ENCODE data around the gene AQP5. TPM values are rescaled to one million over a fixed set of nuclear protein-coding genes. Genes with fewer than 3 reads are reported as not detected.

The AQP5 gene
- total RNA-seq, 1 experiment from 2014 or later: 0.31 TPM

- Histone ChIP-seq H3K27ac (no peak overlapping the region), H3K27me3 (ENCODE audit: insufficient read depth, low read depth) (no peaks in the 10 kb centered on the region), H3K79me2 (ENCODE audit: low read depth) (no peaks in the 10 kb centered on the region), H3K36me3 (ENCODE audit: low read depth) (no peaks in the 10 kb centered on the region), H2AFZ (no peak overlapping the region; the same call in none of the 2 replicates), H3K9me2 (ENCODE audit: insufficient read depth) (no peaks in the 10 kb centered on the region), H3K9me3 (ENCODE audit: insufficient read depth, low read depth) (no peaks in the 10 kb centered on the region), H3K4me1 (replicated peaks; ENCODE audit: insufficient read depth) (peaks cover 29% of the 10 kb centered on the region), H3K4me3 (no peak overlapping the region), H3K4me2 (peak overlapping the region; percentile 59), H3F3A (ENCODE audit: insufficient read depth, low read depth) (peaks cover 17% of the 10 kb centered on the region; the same call in 1 of the 2 replicates), H4K20me1 (ENCODE audit: insufficient read depth) (no peaks in the 10 kb centered on the region)
- TF ChIP-seq EZH2 (IDR thresholded peaks at IDR 0.05; ENCODE audit: low read depth) (no peak), CTCF (conservative IDR thresholded peaks at IDR 0.05) (no peak)
- POLR2A ChIA-PET (ENCODE audit: unreplicated experiment): no interaction called here
- intact Hi-C loops (cut with micrococcal nuclease; ENCODE audit: unreplicated experiment): no loop called here
- CTCF ChIA-PET: interaction anchor here (0.5 kb wide), 1 partner anchor 225 kb away, joined by 11 read pairs; no protein-coding TSS in a partner anchor
- no TSS peak for BruUV-seq (replicated peaks)
- peak; percentile 51 to 64 for DNase-seq
These were observed 18.6 kb upstream of the AQP5 start for GRCh38 chr12:49942921-49943624.

DNA sequence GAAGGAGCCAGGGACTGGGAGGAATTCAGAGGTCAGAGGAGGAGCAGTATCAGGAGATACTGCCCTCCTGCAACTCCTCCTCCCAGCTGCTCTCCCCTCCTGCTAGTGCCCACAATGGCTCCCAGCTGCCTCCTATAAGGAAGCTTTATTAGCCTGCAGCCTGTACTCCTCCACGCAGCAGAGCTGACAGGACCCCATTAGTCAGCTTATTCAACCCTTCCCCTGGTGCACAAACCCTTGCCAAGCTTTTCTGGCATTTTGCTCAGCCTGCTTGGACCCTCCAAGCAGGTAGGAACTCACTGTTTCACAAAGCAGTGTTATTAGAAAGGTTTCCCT lies 18.1 kb upstream of the AQP5 start:
- no peak for DNase-seq
- Histone ChIP-seq H3K79me2 (ENCODE audit: low read depth) (no peaks in the 10 kb centered on the region), H3K4me1 (replicated peaks; ENCODE audit: insufficient read depth) (peaks cover 29% of the 10 kb centered on the region), H3K9me3 (ENCODE audit: insufficient read depth, low read depth) (no peaks in the 10 kb centered on the region), H3F3A (ENCODE audit: insufficient read depth, low read depth) (peaks cover 17% of the 10 kb centered on the region; the same call in 1 of the 2 replicates), H3K9me2 (ENCODE audit: insufficient read depth) (no peaks in the 10 kb centered on the region), H2AFZ (no peak overlapping the region), H3K4me3 (no peak overlapping the region), H3K27ac (no peak overlapping the region), H3K27me3 (ENCODE audit: insufficient read depth, low read depth) (no peaks in the 10 kb centered on the region), H4K20me1 (ENCODE audit: insufficient read depth) (no peaks in the 10 kb centered on the region), H3K36me3 (ENCODE audit: low read depth) (no peaks in the 10 kb centered on the region), H3K4me2 (peak overlapping the region; percentile 59; the same call in 1 of the 2 replicates)
- intact Hi-C loops (cut with micrococcal nuclease; ENCODE audit: unreplicated experiment): no loop called here
- ChIA-PET POLR2A (ENCODE audit: unreplicated experiment) (interaction anchor here (0.7 kb wide), 1 partner anchor 55 kb away, joined by 5 read pairs; no protein-coding TSS in a partner anchor), CTCF (interaction anchor here (0.5 to 0.6 kb wide), 2 partner anchors 60 to 224 kb away, joined by 3 to 11 read pairs; no protein-coding TSS in a partner anchor)
- no TSS peak for BruUV-seq (replicated peaks)
- TF ChIP-seq CTCF (conservative IDR thresholded peaks at IDR 0.05) (no peak), EZH2 (IDR thresholded peaks at IDR 0.05; ENCODE audit: low read depth) (no peak)

DNA sequence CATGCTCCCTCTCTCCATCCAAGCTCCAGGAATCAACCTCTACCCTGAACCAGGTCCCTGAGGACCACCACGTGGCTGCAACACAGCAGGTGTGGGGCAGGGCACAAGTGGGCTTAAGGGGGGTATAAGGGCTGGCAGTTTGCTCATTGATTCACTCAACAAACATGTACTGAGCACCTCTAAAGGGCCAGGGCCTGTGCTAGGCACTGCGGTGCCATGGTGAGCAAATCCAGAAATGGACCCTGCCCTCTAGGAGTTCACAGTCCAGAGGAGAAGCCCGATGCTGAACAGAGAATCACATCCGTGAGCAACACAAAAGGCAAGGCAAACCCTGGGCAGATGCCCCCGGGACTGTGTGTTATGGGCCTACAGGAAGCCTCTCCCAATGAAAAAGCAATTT lies 17.6 kb upstream of the AQP5 start:
- H3K9me2 ChIP-seq (ENCODE audit: insufficient read depth): no peaks in the 10 kb centered on the region
- H3K4me3 ChIP-seq: no peak overlapping the region
- H4K20me1 ChIP-seq (ENCODE audit: insufficient read depth): no peaks in the 10 kb centered on the region
- no peak for DNase-seq
- H3K4me1 ChIP-seq (replicated peaks; ENCODE audit: insufficient read depth): peaks cover 29% of the 10 kb centered on the region
- H3K79me2 ChIP-seq (ENCODE audit: low read depth): no peaks in the 10 kb centered on the region
- peaks cover 17% of the 10 kb centered on the region; the same call in 1 of the 2 replicates for H3F3A ChIP-seq (ENCODE audit: insufficient read depth, low read depth)
- no peaks in the 10 kb centered on the region for H3K9me3 ChIP-seq (ENCODE audit: insufficient read depth, low read depth)
- H3K36me3 ChIP-seq (ENCODE audit: low read depth): no peaks in the 10 kb centered on the region
- POLR2A ChIA-PET (ENCODE audit: unreplicated experiment): interaction anchor here (0.7 kb wide), 1 partner anchor 56 kb away, joined by 5 read pairs; no protein-coding TSS in a partner anchor
- no peak overlapping the region for H3K27ac ChIP-seq
- H3K4me2 ChIP-seq: no peak overlapping the region
- intact Hi-C loops (cut with micrococcal nuclease; ENCODE audit: unreplicated experiment): loop anchor here (2.0 kb wide), 1 partner anchor 23 kb away; no protein-coding TSS in a partner anchor
- no peaks in the 10 kb centered on the region for H3K27me3 ChIP-seq (ENCODE audit: insufficient read depth, low read depth)
- TF ChIP-seq EZH2 (IDR thresholded peaks at IDR 0.05; ENCODE audit: low read depth) (no peak), CTCF (conservative IDR thresholded peaks at IDR 0.05) (no peak)
- CTCF ChIA-PET: interaction anchor here (0.5 to 0.6 kb wide), 2 partner anchors 61 to 224 kb away, joined by 3 to 11 read pairs; no protein-coding TSS in a partner anchor
- no TSS peak for BruUV-seq (replicated peaks)
- H2AFZ ChIP-seq: no peak overlapping the region

All from PC-9 (cell line).